Keratinocyte (primary cell): ENCODE results near the gene RBSN. TPM values are rescaled to one million over a fixed set of nuclear protein-coding genes. Genes with fewer than 3 reads are reported as not detected.

Experiments used
- DNase-seq: peaks from one replicate; pipeline ENCODE4 v3.0.0-alpha.2; 2011; ENCODE audit warnings: low read depth, missing footprints, low spot score
- FAIRE-seq: peaks from 2 replicates; lab custom pipeline; 2011; peaks lifted over from hg19 to GRCh38; lab: Jason Lieb, UNC
- H2AFZ ChIP-seq: 2 replicates; pipeline ENCODE4 v1.6.0; 2012; ENCODE audit warnings: low read length, control low read depth, inconsistent platforms; ENCODE audit not compliant: control insufficient read depth
- H3K27ac ChIP-seq: 2 replicates; pipeline ENCODE4 v1.5.1; 2011; ENCODE audit warnings: low read length; ENCODE audit not compliant: control insufficient read depth, insufficient read depth
- H3K27me3 ChIP-seq: 3 replicates; pipeline ENCODE4 v1.6.0; 2011; ENCODE audit warnings: low read length; ENCODE audit not compliant: control insufficient read depth, insufficient read depth; ENCODE audit errors: extremely low read depth
- H3K36me3 ChIP-seq, 2 experiments: 2 replicates in 1 of 2; 3 replicates in 1 of 2; pipeline ENCODE4 v1.5.1; 2011; ENCODE audit warnings: low read length in 2 of 2, mild to moderate bottlenecking in 1 of 2; ENCODE audit not compliant: control insufficient read depth in 2 of 2, insufficient read depth in 2 of 2; ENCODE audit errors: extremely low read depth in 1 of 2
- H3K4me1 ChIP-seq: 3 replicates; pipeline ENCODE4 v1.5.1; 2011; ENCODE audit warnings: low read length; ENCODE audit not compliant: control insufficient read depth, insufficient read depth; ENCODE audit errors: extremely low read depth
- H3K4me2 ChIP-seq: 3 replicates; pipeline ENCODE4 v1.6.0; 2011; ENCODE audit warnings: low read depth, low read length; ENCODE audit not compliant: control insufficient read depth, insufficient read depth; ENCODE audit errors: extremely low read depth
- H3K4me3 ChIP-seq, 3 experiments: fragments of 200-600 bp in 1 of 3; sonication (generic) in 1 of 3; 2 replicates in 2 of 3; 3 replicates in 1 of 3; pipeline ENCODE4 v1.5.1; 2011 to 2016; ENCODE audit warnings: low read length in 3 of 3, mild to moderate bottlenecking in 3 of 3, control low read depth in 2 of 3, inconsistent platforms in 1 of 3, low read depth in 1 of 3, mixed read lengths in 1 of 3, mixed run types in 1 of 3, moderate library complexity in 1 of 3; ENCODE audit not compliant: control insufficient read depth in 2 of 3, insufficient read depth in 2 of 3; ENCODE audit errors: extremely low read depth in 1 of 3
- H3K79me2 ChIP-seq: 2 replicates; pipeline ENCODE4 v1.6.0; 2012; ENCODE audit warnings: low read length; ENCODE audit not compliant: control insufficient read depth, insufficient read depth
- H3K9ac ChIP-seq: 3 replicates; pipeline ENCODE4 v1.6.0; 2011; ENCODE audit warnings: low read length; ENCODE audit not compliant: control insufficient read depth, insufficient read depth; ENCODE audit errors: extremely low read depth
- H3K9me1 ChIP-seq: 3 replicates; pipeline ENCODE4 v1.6.0; 2011; ENCODE audit warnings: low read length; ENCODE audit not compliant: control insufficient read depth, insufficient read depth; ENCODE audit errors: extremely low read depth
- H3K9me3 ChIP-seq: 2 replicates; pipeline ENCODE4 v1.5.1; 2012; ENCODE audit warnings: low read depth, low read length; ENCODE audit not compliant: control insufficient read depth
- H4K20me1 ChIP-seq: 3 replicates; pipeline ENCODE4 v1.6.0; 2011; ENCODE audit warnings: low read length; ENCODE audit not compliant: control insufficient read depth, insufficient read depth; ENCODE audit errors: extremely low read depth
- CTCF ChIP-seq, 3 experiments: IDR thresholded peaks in 1 of 3; conservative IDR thresholded peaks in 1 of 3; optimal IDR thresholded peaks in 1 of 3; 2 replicates in 2 of 3; 3 replicates in 1 of 3; pipeline versions ENCODE3 to v1.5.1; 2011; ENCODE audit warnings: low read length in 3 of 3, mild to moderate bottlenecking in 3 of 3, moderate library complexity in 2 of 3, control low read depth in 1 of 3, inconsistent platforms in 1 of 3; ENCODE audit not compliant: insufficient read depth in 2 of 3; ENCODE audit errors: extremely low read depth in 1 of 3
- EZH2 ChIP-seq: IDR thresholded peaks from one replicate; pipeline ENCODE4 v1.6.1; 2012; ENCODE audit warnings: inconsistent platforms, mild to moderate bottlenecking, low read length, moderate library complexity
- dilution Hi-C: fragments of 300-500 bp; cut with MboI; formaldehyde crosslinking; loops from one replicate; pipeline ENCODE4 v1.7.0; 2020; ENCODE audit warnings: low sequenced_read_pairs; ENCODE audit not compliant: extremely low pct_ligation_motif_present
- polyA plus RNA-seq, 5 experiments: library from polyadenylated mRNA; depleted of rRNA in 3 of 5; stranded (reverse) in 3 of 5; stranded (forward) in 1 of 5; unstranded in 1 of 5; fragments of >200 nt; gene quantifications; 1 replicate in 1 of 5; 2 replicates in 3 of 5; 3 replicates in 1 of 5; pipeline versions ENCODE4 v1.2.1 to v1.2.3, GENCODE V29; 2011 to 2012; ENCODE audit warnings: missing spikeins in 2 of 5, low read depth in 1 of 5, low replicate concordance in 1 of 5

The RBSN gene
- polyA plus RNA-seq, 1 donor (not counting 4 experiments of a cell fraction or from before 2014, with no cell fraction given), result 8.4 TPM

GRCh38 chr3:15033103-15033502 is 65.8 kb downstream of the RBSN start:
- dilution Hi-C loops, result no loop called here
- no peak overlapping the region for H3K4me3 ChIP-seq
- FAIRE-seq, result no peak
- H3K79me2 ChIP-seq, result no peaks in the 10 kb centered on the region
- no peak overlapping the region for H2AFZ ChIP-seq
- H3K4me2 ChIP-seq, result no peak overlapping the region
- DNase-seq, result no peak
- TF ChIP-seq EZH2, result no peak
- no peak for TF ChIP-seq CTCF (optimal IDR thresholded peaks at IDR 0.05 in 1 of 3, IDR thresholded peaks at IDR 0.05 in 1 of 3, conservative IDR thresholded peaks at IDR 0.05 in 1 of 3; ENCODE audit: extremely low read depth in 1 of 3, insufficient read depth in 2 of 3, low read length in 3 of 3)
- H3K9me1 ChIP-seq, result no peaks in the 10 kb centered on the region
- no peak overlapping the region for H3K27ac ChIP-seq
- no peak overlapping the region for H3K9ac ChIP-seq
- no peaks in the 10 kb centered on the region for H3K9me3 ChIP-seq
- H3K36me3 ChIP-seq, result peaks cover 15 to 30% of the 10 kb centered on the region in 2 experiments
- H4K20me1 ChIP-seq, result no peaks in the 10 kb centered on the region
- H3K27me3 ChIP-seq, result no peaks in the 10 kb centered on the region
- H3K4me1 ChIP-seq, result no peaks in the 10 kb centered on the region

- Histone ChIP-seq H3K9ac (no peak overlapping the region), H2AFZ (no peak overlapping the region), H3K4me2 (no peak overlapping the region), H4K20me1 (no peaks in the 10 kb centered on the region), H3K36me3 (peaks cover 15 to 30% of the 10 kb centered on the region in 2 experiments), H3K4me1 (no peaks in the 10 kb centered on the region), H3K4me3 (no peak overlapping the region), H3K27ac (no peak overlapping the region), H3K9me1 (no peaks in the 10 kb centered on the region), H3K27me3 (no peaks in the 10 kb centered on the region), H3K9me3 (no peaks in the 10 kb centered on the region), H3K79me2 (no peaks in the 10 kb centered on the region)
- no peak for FAIRE-seq
- DNase-seq, result no peak
- TF ChIP-seq EZH2 (no peak), CTCF (optimal IDR thresholded peaks at IDR 0.05 in 1 of 3, IDR thresholded peaks at IDR 0.05 in 1 of 3, conservative IDR thresholded peaks at IDR 0.05 in 1 of 3; ENCODE audit: extremely low read depth in 1 of 3, insufficient read depth in 2 of 3, low read length in 3 of 3) (no peak)
- dilution Hi-C loops, result no loop called here
These were observed 66.3 kb downstream of the RBSN start for GRCh38 chr3:15032650-15033049.
